Left ventricle myocardium inferior (tissue), 1 donor: ENCODE data around the gene SPTB. TPM values are rescaled to one million over a fixed set of nuclear protein-coding genes. Genes with fewer than 3 reads are reported as not detected.

Experiments
- DNase-seq: peaks from one replicate; pipeline ENCODE4 v3.0.0-alpha.2; 2020
- H3K27ac ChIP-seq: fragments of 200-600 bp; replicated peaks from 2 replicates; pipeline ENCODE4 v1.8.0; 2021
- H3K27me3 ChIP-seq: fragments of 200-600 bp; 2 replicates; pipeline ENCODE4 v1.8.0; 2021; ENCODE audit warnings: low read depth
- H3K36me3 ChIP-seq: fragments of 200-600 bp; 2 replicates; pipeline ENCODE4 v1.8.0; 2021
- H3K4me1 ChIP-seq: fragments of 200-600 bp; 2 replicates; pipeline ENCODE4 v1.8.0; 2021
- H3K4me3 ChIP-seq: fragments of 200-600 bp; 2 replicates; pipeline ENCODE4 v1.8.0; 2021; ENCODE audit warnings: mild to moderate bottlenecking, moderate library complexity
- H3K9me3 ChIP-seq: fragments of 200-600 bp; replicated peaks from 2 replicates; pipeline ENCODE4 v1.8.0; 2021
- CTCF ChIP-seq: fragments of 200-600 bp; IDR thresholded peaks from 2 replicates; pipeline ENCODE4 v1.8.0; 2021; ENCODE audit warnings: antibody characterized with exemption, mild to moderate bottlenecking, borderline replicate concordance
- intact Hi-C: fragments of 100-400 bp; cut with micrococcal nuclease; formaldehyde crosslinking; loops from one replicate; pipeline ENCODE4 v1.11.0; 2022
- total RNA-seq: library from RNA; stranded (reverse); fragmentation: NEBNext Ultra II Directional; extraction: Animal tissue kit (Norgen Biotek cat#: 25700); gene quantifications from one replicate; pipeline ENCODE4 v1.2.1, GENCODE V29; 2021
- donor health status: DM: no; HTN: yes; CAD: no; lungs with severe emphysema.

Gene SPTB
- total RNA-seq, 1 donor from 2014 or later: 82.2 TPM

- no peak overlapping the region for H3K4me3 ChIP-seq
- H3K27ac ChIP-seq: peak overlapping the region; percentile 89
- no peak for TF ChIP-seq CTCF
- H3K36me3 ChIP-seq: peaks cover 22% of the 10 kb centered on the region
- H3K9me3 ChIP-seq: no peaks in the 10 kb centered on the region
- peaks cover 34% of the 10 kb centered on the region for H3K4me1 ChIP-seq
- H3K27me3 ChIP-seq: no peaks in the 10 kb centered on the region
- intact Hi-C loops: no loop called here
- peak; percentile 71 for DNase-seq
Measured at GRCh38 chr14:64779472-64779871, 100.2 kb downstream of the SPTB start.

- no peaks in the 10 kb centered on the region for H3K27me3 ChIP-seq
- peaks cover 24% of the 10 kb centered on the region for H3K36me3 ChIP-seq
- peak overlapping the region; percentile 89 for H3K27ac ChIP-seq
- peaks cover 34% of the 10 kb centered on the region for H3K4me1 ChIP-seq
- peak; percentile 47 for DNase-seq
- intact Hi-C loops: no loop called here
- no peak overlapping the region for H3K4me3 ChIP-seq
- TF ChIP-seq CTCF: no peak
- H3K9me3 ChIP-seq: no peaks in the 10 kb centered on the region
Measured at GRCh38 chr14:64778104-64778754, 101.5 kb downstream of the SPTB start.

- Histone ChIP-seq H3K27me3 (no peaks in the 10 kb centered on the region), H3K9me3 (no peaks in the 10 kb centered on the region), H3K27ac (peak overlapping the region; percentile 89), H3K4me1 (peaks cover 34% of the 10 kb centered on the region), H3K36me3 (peaks cover 32% of the 10 kb centered on the region), H3K4me3 (no peak overlapping the region)
- no peak for TF ChIP-seq CTCF
- no peak for DNase-seq
- intact Hi-C loops: no loop called here
Measured at GRCh38 chr14:64777461-64777860, 102.2 kb downstream of the SPTB start.

- H3K9me3 ChIP-seq: no peaks in the 10 kb centered on the region
- H3K4me3 ChIP-seq: no peak overlapping the region
- H3K36me3 ChIP-seq: peaks cover 43% of the 10 kb centered on the region
- H3K27ac ChIP-seq: no peak overlapping the region
- intact Hi-C loops: no loop called here
- no peak for DNase-seq
- no peak for TF ChIP-seq CTCF
- no peaks in the 10 kb centered on the region for H3K27me3 ChIP-seq
- peaks cover 34% of the 10 kb centered on the region for H3K4me1 ChIP-seq
Measured at GRCh38 chr14:64775081-64775777, 104.5 kb downstream of the SPTB start.

- Histone ChIP-seq H3K4me3 (no peak overlapping the region), H3K27me3 (no peaks in the 10 kb centered on the region), H3K4me1 (peaks cover 26% of the 10 kb centered on the region), H3K9me3 (no peaks in the 10 kb centered on the region), H3K27ac (no peak overlapping the region), H3K36me3 (peaks cover 52% of the 10 kb centered on the region)
- intact Hi-C loops: no loop called here
- no peak for DNase-seq
- no peak for TF ChIP-seq CTCF
Measured at GRCh38 chr14:64774272-64774671, 105.4 kb downstream of the SPTB start.
